HG03575 (cell line): ENCODE data around the gene RGS12.

ENCODE experiments used
- ATAC-seq: cut with Tn5 transposase; IDR thresholded peaks from one replicate; pipeline ENCODE4 v1.9.1; 2021; ENCODE audit not compliant: unreplicated experiment, insufficient number of reproducible peaks, low FRiP score; ENCODE audit errors: extremely low read depth

The RGS12 gene

DNA sequence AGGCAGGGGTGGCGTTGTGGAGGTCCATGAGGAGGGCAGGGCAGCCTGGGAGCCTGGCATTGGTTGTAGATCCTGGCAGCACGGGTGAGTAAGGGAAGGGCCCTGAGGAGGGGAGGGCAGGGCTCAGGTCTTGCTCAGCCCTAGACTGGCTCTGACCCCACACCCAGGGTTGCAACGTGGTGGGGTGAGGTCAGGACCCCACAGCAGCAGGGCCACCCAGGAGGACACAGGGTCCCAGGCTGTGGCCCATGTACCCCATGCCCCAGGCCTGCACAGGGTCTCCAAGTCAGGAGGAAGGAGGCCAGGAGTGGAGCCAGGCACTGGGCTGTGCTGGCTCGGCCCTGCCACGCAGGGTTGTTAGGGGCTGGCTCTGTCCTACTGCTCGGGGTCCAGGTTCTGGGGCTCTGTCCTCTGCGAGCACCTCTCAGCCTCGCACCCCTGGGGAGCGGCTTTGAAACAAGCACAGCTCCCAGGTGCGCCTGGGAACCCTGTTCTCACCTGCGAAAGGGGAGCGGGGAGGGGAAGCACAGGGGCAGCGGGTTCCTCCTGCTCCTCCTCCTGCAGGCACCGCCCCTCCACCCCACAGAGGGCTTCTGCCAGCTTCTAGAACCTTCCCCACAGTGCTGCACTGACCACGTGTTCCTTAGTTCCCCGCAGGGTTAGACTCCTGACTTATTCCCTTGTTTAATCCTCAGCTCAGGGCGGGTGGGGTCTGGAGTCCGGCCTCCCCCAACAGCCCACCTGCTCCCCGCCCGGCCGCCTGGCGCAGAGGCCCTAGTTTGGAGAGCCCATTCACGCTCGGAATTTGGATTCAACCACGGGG is 23.5 kb upstream of the RGS12 start:
- no peak for ATAC-seq

DNA sequence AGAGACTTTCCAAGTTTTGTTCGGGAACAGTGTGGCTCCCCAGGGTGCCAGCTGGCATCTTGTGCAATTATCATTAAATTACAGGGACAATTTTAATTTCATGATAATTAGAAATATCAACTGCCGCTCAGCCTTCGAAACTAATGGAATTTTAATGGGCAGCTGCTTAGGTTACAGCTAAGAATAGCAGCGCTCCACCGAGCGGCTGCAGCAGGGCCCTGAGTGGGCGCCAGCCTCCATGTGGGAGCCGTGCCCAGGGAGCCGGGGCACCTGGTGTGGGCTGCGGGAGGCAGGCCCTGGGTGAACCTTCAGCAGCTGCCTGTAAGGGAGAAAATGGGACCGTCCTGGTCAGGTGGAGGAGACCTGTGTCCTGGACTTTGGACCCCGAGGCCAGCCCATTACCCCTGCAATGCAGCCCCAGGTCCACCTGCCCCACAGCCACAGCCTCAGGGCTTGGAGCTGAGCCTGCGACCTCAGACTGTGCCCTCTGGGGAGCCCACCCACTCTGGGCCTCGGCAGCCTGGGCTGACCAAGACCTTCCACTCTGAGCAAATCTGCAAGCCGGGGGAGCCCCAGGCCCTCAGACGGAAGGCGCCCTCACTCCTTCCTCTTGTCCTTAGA is 22.7 kb upstream of the RGS12 start:
- ATAC-seq, result no peak

DNA sequence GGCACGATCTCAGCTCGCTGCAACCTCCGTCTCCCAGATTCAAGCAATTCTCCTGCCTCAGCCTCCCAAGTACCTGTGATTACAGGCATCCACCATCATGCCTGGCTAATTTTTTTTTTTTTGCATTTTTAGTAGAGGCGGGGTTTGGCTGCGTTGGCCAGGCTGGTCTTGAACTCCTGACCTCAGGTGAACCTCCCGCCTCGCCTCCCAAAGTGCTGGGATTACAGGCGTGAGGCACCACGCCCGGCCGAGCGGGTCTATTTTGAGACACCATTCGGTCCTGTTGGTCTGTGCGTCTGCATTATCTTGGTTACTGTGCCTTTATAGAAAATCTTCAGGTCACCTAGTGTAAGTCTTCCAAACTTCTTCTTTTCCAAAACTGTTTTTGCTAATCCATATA is 21.7 kb upstream of the RGS12 start:
- no peak for ATAC-seq

DNA sequence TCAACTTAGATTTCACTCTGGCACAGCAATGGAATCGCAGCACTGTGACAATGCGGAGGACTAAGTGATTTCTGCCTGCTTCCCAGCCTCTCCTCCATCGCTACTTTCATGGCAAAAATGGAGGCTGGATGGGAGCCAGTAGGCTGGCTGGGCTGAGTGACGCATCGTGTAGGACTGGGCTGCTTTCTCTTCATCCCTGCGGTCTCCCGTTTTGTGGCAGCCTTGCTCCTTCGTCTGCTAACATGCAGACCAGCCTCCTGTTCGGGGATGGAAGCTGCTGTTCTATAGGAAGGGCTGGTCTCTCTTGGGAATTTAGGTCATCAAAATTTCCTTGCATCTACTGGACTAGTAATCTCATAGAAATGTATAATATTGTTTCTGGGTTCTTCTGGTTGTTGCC is 15.8 kb upstream of the RGS12 start:
- no peak for ATAC-seq

DNA sequence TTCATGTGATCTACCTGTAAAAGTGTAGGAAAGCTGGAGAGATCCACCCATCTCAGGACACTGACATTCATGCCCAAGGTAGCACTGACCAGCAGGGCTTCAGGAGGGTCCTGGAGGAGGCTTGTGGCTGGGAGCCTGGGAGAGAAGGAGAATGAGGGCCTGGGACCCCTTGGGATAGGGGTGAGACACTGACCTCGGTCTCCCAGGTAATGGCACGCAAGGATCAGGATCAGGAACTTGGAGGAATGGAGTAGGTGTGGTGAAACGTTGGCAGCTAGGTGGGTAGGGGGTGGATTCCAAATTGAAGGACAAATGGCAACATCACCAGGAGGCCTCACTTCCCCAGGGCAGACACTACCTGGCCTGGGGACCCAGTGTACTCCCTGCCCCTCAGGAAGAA is 12.4 kb upstream of the RGS12 start:
- no peak for ATAC-seq

DNA sequence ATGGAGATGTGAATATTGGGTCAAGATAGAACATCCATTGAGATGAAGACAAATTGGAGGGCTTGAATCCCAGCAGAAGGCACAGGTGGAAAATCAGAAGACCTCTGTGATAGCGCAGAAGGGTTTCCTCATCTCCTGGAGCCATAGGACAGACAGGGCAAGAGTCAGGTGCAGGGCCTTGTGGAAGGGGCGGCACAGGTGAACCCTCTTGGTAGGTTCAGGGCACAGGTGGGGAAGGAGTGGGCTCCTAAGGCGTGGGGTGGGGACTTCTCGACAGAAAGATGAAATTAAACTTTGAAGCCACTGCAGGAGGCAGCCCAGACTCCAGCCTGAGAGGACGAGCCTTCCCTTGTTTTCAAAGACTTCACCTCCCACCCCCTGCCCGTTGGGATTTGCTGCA is 9.3 kb upstream of the RGS12 start:
- ATAC-seq, result no peak

DNA sequence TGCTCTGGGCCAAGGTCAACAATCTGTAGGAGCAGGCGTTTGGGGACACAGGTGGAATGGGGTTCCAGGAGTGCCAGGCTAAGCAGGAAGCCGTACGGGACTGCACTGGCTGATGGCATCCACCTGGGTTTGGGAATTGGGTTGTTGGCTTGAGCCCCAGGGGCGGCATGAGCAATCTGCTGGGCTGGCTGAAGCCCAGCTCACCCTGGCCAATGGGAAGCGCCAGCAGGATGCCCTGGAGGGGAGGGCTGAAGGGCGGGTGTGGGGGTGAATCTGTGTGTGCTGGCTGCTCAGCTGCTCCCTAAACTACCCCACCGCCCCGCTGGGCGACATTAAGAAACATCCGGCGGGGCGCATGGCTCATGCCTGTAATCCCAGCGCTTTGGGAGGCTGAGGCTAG is 8.9 kb upstream of the RGS12 start:
- ATAC-seq, result no peak

DNA sequence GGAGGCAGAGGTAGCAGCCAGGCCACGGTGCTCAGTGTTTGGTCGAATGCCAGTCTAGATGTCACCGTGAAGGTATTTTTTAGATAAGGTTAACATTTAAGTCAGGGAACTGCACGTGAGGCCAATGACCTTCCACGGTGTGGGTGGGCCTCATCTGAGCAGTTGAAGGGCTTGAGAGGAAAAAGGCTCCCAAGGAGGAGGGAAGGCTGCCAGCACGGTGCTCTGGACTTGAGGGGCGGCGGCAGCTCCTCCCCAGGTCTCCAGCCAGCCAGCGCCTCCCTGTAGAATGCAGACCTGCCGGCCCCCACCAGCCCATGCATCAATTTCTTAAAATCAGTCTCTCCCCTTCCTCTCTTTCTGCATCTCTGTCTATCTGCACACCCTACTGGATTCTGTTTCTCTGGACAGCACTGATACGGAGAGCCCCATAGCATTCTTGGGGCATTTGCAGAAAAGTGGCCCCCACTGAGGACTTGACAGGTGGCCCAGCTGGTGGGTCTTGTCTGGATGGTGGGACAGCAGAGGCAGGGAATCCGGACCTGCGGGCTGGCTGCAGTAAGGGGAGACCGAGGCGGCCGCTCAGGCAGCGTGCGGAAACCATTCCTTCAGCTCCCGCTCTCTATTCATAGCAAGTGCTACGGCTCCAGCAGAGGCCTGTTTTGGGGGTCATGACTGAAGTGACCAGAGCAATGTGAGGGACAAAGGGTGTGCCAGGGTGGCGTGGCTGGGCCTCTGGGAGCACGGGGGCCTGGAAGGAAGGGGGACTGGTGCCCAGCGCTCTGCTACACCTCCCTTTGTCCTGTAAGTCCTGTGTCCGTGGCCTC is 7.9 kb upstream of the RGS12 start:
- ATAC-seq, result no peak

DNA sequence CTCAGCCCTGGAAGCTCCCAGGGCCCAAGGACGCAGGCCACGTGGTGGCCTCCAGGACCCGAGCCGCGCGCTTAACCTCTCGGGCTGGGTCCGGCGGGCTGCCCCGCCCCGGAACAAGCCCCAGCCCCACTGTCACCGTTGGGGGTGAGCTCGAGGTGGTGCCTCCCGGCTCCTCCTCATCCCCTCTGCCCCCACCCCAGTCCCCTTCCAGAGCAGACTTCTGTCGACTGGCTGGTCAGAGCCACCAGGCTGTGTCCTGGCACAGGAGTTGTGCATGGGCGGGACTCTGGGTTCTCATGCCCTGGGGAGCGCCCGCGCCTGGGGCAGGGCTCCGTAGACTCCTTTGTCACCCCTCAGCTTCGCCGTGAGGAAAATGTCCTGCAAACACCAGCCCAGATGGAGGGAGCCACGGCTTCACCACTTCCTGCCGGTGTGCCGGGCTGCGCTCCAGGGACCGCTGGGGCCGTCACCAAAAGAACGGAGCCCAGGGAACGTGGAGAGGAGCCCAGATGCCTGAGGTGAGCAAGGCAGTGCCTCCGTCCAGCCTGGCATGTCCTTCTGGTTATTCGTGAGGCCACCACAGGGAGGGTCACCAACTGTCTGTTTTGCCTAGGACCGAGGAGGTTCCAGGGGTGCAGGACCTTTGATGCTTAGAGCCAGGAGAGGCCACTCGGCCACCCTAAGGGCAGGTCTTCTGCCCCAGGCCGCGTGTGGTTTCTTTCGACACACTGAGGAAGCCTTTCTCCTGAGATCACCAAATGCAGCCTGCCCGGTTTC is 7.1 kb upstream of the RGS12 start:
- ATAC-seq, result no peak

DNA sequence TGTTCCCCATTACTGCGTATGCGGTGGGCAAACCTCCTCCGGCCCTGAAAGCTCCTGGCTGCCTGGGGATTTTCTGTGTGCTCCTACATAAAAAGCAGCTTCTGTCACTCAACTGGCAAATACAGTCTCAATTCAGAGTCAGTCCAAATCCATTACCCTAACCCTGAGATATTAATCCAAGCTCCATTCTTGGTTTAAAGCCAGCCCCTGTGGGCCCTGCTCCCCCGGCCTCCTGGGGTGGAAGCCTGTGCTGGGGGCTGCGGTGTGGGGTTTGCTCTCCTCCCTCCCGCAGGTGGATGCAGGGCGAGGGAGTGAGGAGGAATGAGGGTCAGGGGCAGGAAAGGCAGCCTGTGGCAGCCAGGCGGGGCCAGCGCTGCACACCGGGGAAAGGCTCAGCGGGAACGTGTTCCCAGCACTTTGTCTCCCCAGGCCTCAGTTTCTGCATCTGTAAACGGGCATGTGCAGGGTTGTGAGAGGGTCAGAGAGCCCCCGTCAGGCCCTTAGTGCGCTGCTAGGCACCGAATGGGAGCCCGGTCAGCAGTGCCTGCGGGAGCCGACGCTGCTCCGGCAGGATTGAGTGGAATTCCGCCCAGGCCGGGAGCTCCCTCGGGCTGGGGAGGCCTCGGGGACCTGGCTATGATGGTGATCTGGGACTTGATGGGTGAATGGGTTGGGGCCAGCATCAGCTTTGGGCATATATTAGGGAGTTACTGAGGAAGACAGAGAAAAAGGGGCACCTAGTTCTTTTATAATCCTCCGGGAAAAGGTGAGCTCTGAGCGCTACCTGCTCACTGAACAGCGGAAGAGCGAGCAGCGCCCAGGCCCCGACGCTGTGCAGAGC is 6.3 kb upstream of the RGS12 start:
- ATAC-seq, result no peak

DNA sequence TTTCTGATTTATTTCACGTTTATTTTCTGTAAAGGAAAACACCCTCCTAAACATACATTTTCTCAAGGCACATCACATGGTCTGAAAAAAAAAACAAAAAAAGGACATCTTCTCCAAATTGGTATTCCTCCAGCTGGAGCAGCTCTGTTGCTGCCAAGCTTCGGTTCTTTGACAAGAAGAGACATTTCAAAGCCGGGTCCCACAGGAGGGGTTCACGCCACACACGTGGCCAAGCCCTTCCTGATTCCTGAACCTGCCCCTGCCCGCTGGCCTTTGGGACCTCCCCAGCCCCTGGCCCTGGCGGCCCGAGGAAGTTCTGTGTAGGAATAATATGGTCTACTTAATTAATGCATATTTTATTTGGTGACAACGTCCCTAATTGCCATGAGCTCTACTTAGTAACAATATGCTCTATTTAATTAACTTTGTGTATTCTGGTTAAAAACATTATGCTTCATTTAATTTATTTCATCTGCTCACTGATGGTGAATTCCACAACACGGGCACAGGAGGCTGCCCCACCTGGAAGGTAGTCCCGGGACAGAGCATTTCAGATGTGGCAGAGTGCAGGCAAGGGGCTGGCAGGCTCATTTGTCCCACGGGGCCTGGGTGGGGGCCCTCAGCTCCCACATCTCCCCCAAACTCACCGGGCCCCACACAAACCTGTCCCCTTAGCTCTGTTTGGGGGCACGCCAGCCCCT is 5.4 kb upstream of the RGS12 start:
- ATAC-seq, result no peak

DNA sequence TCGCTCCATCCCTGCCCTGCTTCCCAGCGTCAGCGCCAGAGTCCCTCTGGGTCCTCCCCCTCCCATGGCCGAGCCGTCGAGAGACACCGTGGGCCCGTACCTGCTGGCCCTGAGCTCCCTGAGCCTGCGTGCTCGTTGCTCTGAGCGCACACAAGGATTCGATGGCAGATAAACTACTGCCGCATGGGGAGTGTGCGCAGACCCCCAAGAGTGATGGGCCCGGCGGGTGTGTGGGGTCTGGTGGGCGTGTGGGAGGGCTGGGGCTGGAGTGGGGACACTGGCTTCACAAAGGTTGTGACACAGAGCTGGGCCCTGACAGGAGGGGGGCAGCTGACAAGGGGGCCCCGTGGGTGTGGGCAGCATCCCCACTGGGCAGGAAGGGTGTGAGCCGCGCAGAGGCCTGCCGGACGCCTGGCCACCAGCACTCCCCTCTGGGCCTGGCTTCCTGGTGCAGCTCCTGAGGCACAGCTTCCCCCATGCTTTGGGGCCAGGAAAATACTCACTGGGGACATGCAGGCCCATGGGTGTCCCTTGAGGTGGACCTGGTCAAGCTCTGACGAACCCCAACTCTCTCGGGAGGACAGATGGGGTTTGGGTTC is 4.8 kb upstream of the RGS12 start:
- no peak for ATAC-seq

DNA sequence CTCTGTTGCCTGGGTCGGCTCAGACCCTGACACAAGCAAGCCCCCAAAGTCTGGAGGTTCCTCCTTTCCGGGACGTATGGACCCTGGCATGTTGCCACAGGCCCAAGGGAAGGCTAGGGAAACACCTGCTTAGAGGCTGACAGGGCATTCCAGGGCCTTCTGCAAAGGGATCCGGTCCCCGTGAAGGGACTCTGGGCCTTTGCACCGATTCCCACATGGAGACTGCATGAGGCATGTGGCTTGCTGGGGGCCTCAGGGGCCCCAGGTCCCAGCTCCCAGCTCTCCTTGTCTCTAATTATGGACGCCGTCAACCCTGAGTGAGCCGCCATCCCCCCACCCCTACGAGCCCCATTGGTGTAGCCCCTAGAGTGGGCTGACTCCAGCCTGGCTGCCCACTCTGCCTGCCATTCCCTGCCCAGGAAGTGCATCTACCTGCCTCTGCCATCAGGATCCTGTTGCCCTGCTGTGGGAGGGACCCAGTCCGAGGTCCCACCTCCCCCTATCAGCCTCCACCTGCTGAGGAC is 4.2 kb upstream of the RGS12 start:
- no peak for ATAC-seq

DNA sequence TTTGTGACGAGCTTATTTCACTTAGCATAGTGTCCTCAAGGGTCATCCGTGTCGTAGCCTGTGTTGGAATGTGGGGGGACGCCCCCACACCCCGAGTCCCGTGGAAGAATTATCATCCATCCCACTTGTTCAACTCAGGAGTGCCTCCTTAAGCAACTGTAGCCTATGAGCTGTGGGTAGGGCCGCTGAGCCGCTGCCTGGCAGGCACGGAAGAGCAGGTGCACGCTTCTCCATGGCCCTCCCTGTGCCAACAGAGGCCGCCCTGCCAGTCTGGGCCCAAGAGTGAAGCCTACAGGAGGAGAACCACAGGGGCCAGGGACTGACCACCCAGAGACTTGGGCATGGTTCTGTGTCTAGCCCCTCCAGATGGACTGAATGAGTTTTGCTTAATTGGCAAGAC is 2.3 kb upstream of the RGS12 start:
- ATAC-seq, result no peak

DNA sequence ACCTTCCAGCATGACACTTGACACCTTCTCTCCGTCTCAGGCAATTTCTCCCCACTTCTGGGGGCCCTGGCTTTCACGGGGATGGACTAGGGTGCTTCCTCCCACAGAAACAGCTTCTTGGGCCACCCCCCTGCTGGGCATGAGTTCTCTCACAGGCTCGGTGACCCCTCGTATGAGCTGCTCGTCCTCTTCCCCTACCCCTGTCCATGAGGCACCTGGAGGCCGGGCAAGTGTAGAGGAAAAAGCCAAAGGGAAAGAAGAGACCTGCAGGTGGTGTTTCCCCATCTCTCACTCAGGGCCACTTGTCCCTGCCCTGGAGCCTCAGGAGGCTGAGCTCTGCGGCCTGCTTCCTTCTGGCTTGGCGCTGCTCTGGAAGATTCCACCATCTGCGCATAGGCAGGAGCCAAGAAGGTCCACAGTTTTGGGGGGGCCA is 1.9 kb upstream of the RGS12 start:
- no peak for ATAC-seq

DNA sequence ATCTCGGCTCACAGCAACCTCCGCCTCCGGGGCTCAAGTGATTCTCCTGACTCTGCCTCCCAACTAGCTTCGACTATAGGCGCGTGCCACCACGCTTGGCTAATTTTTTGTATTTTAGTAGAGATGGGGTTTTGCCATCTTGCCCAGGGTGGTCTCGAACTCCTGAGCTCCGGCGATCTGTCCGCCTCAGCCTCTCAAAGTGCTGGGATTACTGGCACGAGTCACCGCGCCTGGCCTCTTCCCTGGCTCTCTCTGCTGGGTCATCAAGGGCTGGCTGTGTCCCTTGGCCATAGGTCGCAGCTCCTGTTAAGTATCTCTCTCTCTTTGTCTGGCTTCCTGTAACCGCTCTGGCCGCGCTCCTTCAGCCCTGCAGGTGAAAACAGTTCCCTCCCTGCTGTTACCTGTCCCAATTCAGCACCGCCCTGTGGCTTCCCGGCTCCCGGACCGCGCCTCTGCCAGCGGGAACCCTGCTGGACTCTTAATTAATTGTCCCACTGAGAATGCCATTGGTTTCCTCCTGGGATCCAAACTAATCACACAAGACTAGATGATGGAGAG is 1.3 kb upstream of the RGS12 start:
- ATAC-seq, result no peak

DNA sequence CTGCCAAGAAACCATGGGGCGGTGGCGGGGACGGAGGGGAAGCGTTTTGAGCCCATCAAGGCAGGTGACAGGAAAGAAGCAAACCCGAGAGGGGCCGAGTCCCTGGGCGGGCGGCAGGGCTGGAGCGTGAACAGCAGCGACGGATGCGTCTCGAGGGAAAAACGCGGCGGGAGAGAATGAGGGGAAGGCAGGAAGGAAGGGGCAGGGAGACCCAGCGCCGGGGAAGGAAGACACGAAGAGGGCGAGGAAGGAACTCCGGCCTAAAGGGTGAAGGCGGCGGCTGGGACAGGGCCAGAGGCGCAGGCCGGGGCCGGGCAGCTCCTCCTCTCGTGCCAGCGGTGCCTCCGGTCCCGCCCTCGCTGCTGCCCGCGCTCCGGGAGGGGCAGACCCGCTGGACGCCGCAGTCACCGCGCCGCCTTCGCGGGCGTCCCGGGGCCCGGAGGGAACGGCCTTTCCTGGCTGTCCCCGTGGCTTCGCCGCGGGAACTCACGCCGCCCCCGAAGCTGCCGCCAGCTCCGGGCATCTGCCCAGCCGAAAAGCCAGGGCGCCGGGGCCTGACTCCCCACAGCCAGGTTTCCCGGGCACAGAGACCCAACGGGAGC is 751 bp upstream of the RGS12 start:
- ATAC-seq, result no peak
